NCI-H2227 (cell line): ENCODE data around the gene CHCHD1.
A peak's percentile ranks its signal among the peaks of the same experiment; 100 is the strongest.
"Not testable (repeated sequence)": the region's sequence is repeated elsewhere in the genome, so short reads cannot be mapped to it uniquely, and the experiment has no call there.

Experiments
- DNase-seq: peaks from one replicate; lab custom pipeline; 2025; ENCODE audit not compliant: unreplicated experiment; lab: John Stamatoyannopoulos, UW

Gene CHCHD1

DNA sequence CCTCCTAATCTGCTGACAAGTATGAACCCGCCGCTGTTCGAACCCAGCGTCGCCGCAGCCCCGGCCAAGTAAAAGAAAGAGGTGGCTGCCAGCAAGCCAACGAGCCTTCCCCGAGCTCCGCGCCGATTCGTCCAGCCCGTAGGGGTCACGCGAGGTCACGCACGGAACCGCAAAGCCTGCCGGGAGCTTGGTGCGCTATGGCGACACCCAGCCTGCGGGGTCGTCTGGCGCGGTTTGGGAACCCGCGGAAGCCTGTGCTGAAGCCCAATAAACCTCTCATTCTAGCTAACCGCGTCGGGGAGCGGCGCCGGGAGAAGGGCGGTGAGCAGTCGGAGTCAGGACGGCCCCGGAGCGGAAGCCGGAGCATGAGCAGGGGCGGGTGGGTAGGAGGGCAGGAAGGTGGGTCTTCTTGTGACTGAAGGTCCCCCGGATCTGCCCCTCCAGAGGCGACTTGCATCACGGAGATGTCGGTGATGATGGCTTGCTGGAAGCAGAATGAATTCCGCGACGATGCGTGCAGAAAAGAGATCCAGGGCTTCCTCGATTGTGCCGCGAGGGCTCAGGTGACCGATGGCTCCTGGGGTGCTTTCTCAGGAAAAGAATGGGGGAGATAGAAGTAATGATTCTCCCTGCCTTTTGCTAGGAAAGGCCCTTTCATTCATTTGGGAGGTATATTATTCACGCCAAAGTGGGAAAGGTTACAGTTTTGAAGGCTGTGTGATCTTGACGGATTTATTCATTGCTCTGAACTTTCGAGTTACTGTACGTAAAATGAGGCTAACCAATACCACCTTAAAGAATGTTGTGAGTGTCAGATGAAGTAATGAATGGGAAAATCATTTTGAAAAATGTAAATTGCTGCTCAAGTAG, at the start of gene CHCHD1:
CHCHD1 (plus strand) TSS at position 170 of the 870 bp plus-strand sequence; CDS start at position 198, 28 bp downstream.
- peak; percentile 90 for DNase-seq

- DNase-seq: no peak
These were observed 49.4 kb upstream of the CHCHD1 start for GRCh38 chr10:73732426-73732825.

DNA sequence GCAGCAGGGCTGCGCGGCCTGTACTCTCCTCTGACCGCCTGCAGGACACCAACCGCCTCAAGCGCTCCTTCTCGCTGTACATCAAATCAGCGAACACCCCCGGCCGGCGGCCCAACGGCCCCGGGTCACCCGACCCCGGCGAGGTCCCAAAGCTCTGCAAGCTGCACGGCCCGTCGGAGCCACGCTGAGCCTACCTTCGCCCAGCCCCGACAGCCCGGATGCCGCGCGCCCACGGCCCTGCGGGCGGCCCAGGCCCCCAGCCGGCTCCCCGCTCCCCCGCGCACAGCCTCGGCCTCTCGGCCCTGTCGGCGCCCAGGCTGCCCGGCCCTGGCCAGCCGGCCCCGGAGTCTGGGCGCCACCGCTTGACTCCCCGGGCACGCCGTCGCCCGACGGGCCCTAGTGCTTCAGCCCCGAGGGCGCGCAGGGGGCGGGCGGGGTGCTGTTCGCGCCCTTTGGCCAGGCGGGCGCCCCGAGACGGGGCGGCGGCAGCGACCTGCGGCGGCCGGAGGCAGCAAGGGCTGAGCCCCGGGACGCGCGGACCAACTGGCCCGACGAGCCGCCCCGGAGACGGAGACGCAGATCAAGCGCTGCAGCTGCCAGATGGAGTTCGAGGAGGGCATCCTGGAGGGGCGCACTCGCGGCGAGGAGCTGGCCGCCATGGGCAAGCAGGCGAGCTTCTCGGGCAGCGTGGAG, 48.8 kb upstream of the CHCHD1 start:
- no peak for DNase-seq

- no peak for DNase-seq
These were observed 47.7 kb upstream of the CHCHD1 start for GRCh38 chr10:73734028-73734720.

DNA sequence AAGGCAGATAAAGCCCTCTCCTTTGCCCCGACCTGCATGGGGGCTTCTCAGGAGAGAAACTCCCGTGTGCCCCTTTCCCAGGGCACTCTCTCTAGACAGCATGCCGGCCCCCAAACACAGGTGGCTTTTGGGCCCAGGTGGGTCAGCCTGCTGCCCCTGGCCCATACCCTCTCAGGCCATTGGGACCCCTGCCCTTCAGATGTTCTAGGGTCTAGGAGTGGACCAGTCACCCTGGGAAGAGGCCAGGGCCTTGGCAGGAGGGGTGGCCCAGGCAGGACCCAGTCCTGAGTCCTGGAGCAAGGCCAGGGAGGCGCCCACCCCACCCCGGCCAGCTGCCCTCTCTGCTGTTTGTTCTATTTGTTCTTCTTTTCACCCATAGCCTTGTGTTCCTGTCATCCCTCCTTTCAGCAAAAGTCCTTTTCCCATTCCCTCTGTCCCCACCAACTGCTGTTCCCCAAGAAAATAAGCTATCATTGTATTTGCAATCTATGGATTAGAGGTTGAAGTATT, 47.0 kb upstream of the CHCHD1 start:
- DNase-seq: no peak

- DNase-seq: not testable (repeated sequence)
These were observed 41.2 kb upstream of the CHCHD1 start for GRCh38 chr10:73740501-73741254.

GRCh38 chr10:73742454-73742734, 39.5 kb upstream of the CHCHD1 start:
- no peak for DNase-seq

DNA sequence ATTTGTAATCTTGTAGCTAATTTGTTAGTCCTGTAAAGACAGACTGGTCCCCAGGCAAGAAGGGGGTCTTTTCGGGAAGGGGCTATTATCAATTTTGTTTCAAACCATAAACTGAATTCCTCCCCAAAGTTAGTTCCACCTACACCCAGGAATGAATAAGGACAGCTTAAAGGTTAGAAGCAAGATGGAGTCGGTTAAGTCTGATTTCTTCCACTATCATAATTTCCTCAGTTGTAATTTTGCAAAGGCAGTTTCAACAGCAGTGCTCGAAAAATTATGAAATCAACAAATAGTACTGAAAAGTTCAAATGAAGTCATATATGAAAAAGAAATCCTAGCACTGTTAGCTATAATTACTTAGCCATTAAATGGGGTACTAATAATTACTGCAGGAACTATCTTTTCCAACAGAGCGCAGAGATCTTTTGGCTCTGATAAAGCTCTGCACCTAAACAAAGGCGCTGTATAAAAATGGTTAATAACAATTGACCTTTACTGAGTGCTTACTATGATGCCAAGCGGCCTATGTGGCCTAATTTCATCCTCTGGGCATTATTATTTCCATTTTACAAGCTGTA, 38.4 kb upstream of the CHCHD1 start:
- DNase-seq: no peak

- DNase-seq: peak; percentile 94
These were observed 37.8 kb upstream of the CHCHD1 start, which contains the start of gene SEC24C for GRCh38 chr10:73743905-73744663. Gene SEC24C, plus strand, starts transcription at chr10:73744372. Its CDS starts 2,461 bp downstream, at chr10:73746833.

DNA sequence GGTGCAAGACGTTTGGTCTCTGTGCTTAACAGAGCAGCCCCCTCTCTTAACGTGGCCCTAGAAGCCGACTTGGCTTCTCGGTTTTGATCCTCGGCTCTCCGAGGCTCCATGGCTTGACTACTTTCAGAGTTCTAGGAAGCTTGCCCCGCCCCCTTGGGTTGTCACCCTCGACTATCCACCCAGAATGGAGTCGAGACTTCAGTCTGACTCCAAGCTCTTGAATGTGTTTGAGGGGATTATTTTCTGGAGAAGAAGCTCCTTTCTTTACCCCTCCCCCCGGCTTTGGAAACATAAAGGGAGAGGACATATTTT, 37.2 kb upstream of the CHCHD1 start:
- DNase-seq: peak; percentile 61

GRCh38 chr10:73746721-73747120, 35.1 kb upstream of the CHCHD1 start:
- no peak for DNase-seq

DNA sequence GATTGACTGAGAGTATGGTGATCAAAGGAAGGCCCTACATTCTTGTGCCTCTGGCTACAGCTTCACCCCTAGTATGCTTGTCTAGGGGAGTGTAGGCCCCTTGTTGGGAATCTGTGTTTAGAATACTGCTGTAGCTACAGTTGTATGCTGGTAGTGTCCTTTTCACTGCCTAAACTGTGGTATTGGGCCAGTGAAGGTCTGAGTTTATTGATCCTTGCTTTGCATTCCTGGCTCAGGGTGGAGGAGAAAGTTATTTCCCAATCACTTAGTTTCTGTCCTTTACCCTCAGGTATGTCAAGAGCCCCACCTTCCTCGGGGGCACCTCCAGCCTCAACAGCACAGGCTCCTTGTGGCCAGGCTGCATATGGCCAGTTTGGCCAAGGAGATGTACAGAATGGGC, 31.0 kb upstream of the CHCHD1 start:
- no peak for DNase-seq

DNA sequence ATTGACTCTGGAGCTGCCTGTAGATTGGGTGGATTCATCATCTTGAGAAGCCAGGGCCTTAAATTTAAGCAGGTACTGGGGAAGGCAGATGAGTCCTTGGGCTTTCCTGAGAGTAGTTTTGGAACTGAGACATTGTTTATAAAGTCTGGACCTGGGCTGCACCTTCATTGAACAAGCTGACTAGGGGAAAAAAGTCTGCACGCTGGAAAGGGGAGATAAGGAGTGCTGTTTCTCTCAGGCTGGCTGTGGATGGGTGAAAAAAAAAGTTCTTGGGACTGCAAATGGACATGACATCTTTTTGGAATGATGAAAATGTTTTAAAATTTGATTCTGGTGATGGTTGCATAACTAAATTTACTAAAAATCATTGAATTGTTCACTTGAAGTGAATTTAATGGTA, 25.7 kb upstream of the CHCHD1 start:
- DNase-seq: no peak

DNA sequence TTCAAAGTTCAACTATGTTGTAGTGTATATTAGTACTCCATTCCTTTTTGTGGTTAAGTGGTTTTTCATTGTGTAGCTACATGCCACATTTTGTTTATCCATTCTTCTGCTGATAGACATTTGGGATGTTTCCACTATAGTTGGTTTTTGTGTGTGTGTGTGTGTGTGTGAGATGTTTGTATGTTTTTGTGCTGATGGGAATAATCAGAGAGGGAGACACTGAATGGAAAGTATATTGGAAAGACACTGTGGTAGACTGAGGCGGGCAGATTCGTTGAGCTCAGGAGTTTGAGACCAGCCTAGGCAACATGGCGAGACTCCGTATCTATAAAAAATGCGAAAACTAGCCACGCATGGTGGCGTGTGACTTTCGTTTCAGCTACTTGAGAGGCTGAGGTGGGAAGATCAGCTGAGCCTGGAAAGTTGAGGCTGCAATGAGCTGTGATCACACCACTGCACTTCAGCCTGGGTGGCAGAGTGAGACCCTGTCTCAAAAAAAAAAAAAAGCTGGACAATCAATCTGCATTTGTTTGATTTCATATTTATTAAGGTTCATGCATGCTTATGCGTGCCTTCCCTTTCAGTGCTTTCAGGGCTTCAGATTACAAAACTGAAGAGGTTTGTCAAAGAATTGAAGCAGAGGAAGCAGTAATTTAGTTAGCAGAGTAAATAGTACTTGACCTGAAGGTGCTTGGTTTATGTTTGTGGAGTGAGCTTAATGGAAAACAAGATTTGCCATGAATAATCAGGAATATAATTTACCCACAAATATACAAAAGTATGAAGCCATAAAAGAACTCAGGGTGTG, 22.9 kb upstream of the CHCHD1 start:
- DNase-seq: no peak

DNA sequence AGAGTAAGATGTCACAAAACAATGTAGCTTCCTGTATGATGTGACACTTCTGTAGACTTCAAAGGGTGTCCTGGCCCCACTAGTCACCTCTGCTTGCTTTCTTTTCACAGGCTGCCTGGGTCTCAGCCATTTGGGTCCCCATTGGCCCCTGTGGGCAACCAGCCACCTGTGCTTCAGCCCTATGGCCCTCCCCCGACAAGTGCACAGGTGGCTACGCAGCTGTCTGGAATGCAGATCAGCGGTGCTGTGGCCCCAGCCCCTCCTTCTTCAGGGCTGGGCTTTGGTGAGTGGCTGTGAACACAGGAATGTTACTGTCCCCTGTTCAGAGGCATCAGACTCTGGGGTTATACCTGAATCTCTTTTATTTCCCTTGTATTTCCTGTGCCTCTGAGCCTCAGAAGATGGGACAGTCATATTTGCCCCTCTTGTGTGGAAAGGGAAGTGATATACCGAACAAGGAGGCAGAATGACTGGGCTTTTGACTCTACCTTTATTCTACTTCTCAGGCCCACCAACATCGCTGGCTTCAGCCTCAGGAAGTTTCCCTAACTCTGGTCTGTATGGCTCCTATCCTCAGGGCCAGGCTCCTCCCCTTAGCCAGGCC, 22.2 kb upstream of the CHCHD1 start:
- no peak for DNase-seq

DNA sequence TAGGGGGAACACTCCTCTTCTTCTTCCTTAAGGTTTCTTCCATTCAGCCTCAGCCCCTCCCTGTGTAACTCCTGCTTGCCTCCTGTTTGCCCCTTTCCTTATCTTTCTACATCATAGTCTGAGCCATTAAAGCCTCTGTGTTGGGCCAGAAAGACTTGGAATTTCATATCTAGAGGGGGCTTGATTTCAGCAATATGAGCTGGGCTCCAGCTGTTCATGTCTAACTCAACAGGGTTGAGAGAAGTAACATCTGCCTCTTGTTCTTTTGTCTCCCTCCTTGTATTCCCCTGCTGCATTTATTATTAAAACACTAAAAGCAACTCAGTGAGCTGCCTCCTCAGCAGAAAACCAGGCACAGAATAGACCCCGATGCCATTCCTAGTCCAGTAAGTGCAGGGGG, 20.1 kb upstream of the CHCHD1 start:
- no peak for DNase-seq

DNA sequence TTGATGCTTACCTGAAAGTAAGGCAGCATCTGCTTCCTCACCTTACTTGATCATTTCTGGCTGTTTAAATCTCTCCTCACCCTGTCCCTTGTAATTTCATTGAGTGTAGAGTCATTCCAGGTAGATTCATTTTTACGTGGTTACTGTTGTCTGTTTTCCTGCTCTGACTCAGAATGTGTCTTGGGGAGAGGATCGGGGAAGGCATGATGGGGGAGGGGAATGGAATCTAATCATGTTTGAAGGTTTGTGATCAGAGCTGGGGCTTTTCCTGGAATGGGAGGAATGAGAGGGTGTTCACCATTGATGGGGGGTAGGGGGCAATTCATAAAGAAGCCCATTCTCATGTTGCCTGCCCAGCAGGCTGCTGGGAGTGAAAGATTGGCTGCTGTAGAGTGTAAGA, 18.9 kb upstream of the CHCHD1 start:
- no peak for DNase-seq

DNA sequence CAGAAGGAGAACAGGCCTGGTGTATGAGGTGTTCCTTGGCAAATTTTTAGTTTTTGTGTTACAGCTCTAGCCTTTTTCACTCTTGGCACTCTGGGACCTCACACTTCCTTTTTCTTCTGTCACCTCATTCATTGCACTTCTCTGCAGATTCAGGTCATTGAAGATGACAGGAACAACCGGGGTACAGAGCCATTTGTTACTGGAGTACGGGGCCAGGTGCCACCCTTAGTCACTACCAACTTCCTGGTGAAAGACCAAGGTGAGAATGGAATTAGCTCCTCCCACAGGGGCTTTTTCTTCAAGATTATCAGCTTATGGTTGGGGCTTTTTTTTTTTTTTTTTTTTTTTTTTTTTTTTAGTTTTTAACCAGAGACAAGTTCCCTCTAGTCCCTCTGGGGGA, 18.5 kb upstream of the CHCHD1 start:
- DNase-seq: no peak

DNA sequence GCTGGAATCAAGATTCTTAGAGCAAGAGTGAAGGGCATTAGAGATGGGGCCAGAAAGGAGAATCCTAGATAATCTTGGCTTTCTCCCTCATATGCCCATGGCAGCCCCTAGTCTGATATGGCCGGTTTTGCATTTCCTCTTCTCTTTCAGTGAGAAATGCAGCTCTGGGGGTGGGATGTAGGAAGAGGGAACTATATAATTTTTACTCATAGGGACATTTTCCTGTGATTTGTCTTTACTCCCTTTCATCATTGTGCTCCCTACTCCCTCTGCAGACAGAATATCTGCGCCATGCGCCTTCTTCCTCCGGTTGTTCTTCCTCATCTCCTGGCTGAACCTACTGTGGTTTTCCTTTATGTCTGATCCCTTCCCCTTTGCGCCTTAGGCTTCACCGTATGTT, 16.8 kb upstream of the CHCHD1 start:
- DNase-seq: no peak
